Lower leg skin (tissue), 3 donors: Measurements from ENCODE around the gene PRKAR1B.

Experiments
- CTCF ChIP-seq, 3 donors: fragments of 450-650 bp; IDR thresholded peaks; one replicate each; pipeline ENCODE4 v1.5.1; 2016; ENCODE audit warnings: antibody characterized with exemption in 3 of 3, mild to moderate bottlenecking in 3 of 3, moderate library complexity in 2 of 3
- POLR2A ChIP-seq, 2 donors: fragments of 450-650 bp; IDR thresholded peaks; one replicate each; pipeline ENCODE4 v1.6.1; 2016 to 2017; ENCODE audit warnings: antibody characterized with exemption in 2 of 2, mild to moderate bottlenecking in 1 of 2, moderate library complexity in 1 of 2

DNA sequence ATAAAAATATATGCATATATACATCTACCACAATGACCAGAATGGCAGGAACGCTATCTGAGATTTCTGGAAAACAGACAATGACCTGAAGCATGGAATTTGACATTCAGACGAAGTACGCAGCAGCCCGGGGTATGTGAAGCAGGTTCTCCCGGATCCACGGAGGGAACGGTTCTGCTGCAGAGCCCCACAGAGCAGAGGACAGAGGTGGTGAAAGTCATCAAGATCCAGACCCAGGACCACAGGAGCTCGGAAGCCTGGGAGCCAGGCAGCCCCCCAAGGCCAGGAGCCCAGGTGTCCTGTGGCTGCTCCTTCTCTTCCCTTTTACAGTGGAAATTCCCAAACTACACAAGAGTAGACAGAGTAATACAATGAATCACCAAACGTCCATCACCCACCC is 42.7 kb downstream of the PRKAR1B start:
- no peak for TF ChIP-seq CTCF (IDR thresholded peaks at IDR 0.05)
- TF ChIP-seq POLR2A (IDR thresholded peaks at IDR 0.05), result no peak
